D341Med (cell line): Measurements from ENCODE around the gene CSK.

Source experiments
- DNase-seq: peaks from one replicate; pipeline ENCODE4 v3.0.0; 2012; ENCODE audit warnings: low spot score

Gene CSK

DNA sequence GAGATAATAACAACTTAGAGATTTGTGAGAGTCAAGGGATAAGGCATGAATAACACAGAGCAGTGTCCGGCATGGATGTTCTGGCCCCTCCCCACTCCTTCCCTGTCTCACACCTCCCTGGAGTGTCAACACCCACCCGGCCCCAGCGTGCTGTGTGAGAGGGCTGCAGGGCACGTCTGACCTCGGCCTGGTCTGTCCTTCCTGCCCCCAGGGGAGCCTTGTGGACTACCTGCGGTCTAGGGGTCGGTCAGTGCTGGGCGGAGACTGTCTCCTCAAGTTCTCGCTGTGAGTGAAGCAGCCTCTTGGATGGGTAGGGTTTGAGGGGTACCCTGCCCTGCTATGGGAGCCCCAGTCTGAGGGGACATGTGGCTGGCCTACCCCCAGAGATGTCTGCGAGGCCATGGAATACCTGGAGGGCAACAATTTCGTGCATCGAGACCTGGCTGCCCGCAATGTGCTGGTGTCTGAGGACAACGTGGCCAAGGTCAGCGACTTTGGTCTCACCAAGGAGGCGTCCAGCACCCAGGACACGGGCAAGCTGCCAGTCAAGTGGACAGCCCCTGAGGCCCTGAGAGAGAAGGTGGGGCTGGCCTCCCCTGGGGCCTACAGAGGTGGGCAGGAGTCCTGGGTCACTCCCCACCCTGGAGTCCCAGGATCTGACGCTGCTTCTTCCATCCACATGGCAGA, 19.6 kb downstream of the CSK start:
- no peak for DNase-seq

- DNase-seq: no peak
Observed at GRCh38 chr15:74802290-74802689, 20.4 kb downstream of the CSK start.

- DNase-seq: no peak
Observed at GRCh38 chr15:74802862-74803447, 21.1 kb downstream of the CSK start.

DNA sequence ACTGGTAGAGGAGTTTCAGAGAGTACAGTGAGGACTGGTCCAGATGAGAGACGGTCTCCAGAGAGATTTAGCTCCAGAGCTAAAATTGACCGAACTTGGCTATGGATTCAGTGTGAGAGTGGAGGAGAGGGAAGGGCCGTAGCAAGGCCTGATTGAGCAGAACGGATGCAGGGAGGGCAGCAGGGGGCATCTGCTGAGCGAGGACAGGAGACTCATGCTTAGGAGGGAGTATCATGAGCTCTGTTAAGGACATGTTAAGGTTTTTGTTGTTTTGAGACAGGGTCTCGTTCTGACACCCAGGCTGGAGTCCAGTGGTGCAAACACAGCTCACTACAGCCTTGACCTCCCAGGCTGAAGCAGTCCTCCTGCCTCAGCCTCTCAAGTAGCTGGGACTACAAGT, 23.1 kb downstream of the CSK start:
- no peak for DNase-seq

DNA sequence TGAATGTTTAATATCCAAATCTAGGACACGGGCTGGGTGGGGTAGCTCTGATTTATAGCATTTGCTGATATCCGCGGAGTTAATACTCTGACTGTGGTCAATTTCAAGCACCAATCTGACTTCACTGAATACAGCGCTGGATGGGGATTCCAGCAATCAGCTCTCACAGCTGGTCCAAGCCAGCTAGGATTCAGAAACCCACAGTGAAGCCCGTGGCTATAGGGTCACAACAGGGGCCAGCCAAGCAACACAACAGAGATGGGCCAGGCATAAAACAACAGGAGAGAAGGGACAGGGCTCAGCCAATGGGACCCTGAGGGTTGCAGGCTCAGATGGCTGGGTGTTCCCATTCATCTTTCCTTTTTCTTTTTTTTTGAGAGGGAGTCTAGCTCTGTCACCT, 25.4 kb downstream of the CSK start:
- DNase-seq: no peak

GRCh38 chr15:74808078-74808839, 26.4 kb downstream of the CSK start:
- no peak for DNase-seq

GRCh38 chr15:74808840-74809229, 27.0 kb downstream of the CSK start:
- DNase-seq: no peak

- no peak for DNase-seq
Observed at GRCh38 chr15:74809242-74809641, 27.4 kb downstream of the CSK start.

DNA sequence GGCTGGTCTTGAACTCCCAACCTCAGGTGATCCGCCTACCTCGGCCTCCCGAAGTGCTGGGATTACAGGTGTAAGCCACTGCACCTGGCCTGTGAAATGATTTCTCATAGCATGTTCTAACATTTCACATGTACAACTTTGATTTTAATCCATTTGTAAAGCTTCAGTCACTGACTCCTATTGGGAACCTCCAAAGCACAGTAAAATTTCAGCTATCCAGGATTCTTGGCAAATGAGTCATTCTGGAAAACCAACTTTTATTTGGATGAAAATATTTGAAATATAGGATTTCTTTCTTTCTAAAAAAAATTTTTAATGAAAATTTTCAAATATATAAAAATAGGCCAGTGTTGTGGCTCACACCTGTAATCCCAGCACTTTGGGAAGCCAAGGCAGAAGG, 28.1 kb downstream of the CSK start:
- no peak for DNase-seq

DNA sequence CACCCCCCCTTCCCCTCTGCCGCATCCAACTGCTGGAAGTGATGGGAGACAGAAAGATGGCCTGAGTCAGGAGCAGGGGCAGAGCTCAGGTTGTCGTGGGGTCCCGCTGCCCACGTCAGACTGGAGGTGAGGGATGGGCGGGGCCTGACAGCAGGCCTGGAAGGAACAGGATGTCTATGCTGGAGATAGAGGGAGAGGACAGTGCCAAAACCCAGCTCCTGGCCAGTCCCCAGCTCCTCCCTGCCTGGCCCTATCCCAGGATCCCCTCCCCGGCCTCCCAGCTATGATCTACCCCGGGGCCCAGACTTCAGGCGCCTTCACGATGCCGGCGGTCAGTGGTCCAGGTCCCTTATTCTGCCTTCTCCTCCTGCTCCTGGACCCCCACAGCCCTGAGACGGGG, 30.7 kb downstream of the CSK start, which contains the start of gene LMAN1L:
TSS of gene LMAN1L (plus strand) at position 303 of the 400 bp plus-strand sequence. CDS start at position 323, 20 bp downstream.
- DNase-seq: no peak

- DNase-seq: peak; percentile 70
Observed at GRCh38 chr15:74815121-74815934, 33.4 kb downstream of the CSK start.

DNA sequence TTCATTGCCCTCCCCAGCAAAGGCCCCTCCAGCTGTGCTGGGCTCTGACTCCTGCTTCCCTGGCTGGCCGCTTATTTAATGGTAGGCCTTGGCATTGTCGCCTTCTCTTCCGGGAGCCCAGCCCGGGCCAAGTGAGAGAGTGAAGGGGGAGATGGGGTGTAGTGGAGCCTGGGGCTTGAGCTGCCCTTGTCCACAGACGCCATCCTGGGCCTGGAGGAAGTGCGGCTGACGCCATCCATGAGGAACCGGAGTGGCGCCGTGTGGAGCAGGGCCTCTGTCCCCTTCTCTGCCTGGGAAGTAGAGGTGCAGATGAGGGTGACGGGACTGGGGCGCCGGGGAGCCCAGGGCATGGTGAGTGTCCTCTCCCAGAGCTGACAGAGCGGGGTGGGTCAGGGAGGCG, 34.1 kb downstream of the CSK start:
- no peak for DNase-seq

DNA sequence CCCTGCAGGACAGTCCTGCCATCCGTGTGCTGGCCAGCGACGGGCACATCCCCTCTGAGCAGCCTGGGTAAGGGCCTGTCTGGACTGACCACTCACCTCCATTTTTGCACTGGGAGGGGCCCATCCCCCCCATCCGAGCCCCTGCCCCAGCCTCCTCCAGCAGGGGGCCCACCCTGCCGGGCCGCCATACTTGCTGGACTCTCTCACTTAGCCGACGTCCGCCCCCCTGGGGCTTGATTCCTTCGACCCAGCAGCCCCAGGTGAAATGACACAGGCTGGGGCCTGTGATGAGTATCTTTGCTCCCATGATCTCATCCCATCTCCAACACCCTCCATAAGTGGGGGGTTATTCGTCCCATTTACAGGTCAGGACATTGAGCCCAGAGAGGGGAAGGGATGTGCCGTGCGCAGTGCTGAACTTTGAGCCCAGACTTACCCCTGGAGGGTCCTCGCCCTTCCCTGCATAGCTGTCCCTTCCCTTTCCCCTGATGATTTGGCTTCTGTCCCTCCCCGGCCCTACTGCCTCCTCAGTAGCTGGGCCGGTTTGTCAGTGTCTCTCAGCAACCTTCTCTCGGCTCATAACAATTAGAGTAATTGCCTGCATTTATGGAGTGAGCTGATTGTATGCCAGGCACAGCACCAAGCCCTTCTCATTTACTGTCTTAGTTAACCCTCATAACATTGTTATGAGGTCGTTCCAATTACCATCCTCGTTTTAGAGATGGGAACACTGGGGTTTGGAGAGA, 34.9 kb downstream of the CSK start:
- no peak for DNase-seq

- DNase-seq: peak; percentile 60
Observed at GRCh38 chr15:74817370-74817737, 35.5 kb downstream of the CSK start.

DNA sequence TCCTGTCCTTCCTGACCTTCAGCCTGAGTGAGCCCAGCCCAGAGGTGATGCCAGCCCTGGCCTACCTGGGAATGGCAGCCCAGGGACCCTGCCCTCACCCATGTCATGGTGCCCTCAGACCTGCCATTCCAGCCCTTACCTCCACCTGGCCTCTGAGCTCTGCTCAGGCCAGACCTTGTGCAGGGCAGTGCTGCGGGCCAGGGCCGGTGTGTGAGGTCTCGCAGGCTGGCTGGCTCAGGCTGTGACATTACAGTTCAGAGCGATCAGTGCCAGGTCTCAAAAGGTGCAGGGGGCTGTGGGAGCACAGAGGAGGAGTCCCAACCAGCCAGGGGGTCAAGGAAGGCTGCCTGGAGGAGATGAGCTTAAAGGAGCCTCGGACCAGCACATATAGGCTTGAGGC, 38.2 kb downstream of the CSK start:
- no peak for DNase-seq

DNA sequence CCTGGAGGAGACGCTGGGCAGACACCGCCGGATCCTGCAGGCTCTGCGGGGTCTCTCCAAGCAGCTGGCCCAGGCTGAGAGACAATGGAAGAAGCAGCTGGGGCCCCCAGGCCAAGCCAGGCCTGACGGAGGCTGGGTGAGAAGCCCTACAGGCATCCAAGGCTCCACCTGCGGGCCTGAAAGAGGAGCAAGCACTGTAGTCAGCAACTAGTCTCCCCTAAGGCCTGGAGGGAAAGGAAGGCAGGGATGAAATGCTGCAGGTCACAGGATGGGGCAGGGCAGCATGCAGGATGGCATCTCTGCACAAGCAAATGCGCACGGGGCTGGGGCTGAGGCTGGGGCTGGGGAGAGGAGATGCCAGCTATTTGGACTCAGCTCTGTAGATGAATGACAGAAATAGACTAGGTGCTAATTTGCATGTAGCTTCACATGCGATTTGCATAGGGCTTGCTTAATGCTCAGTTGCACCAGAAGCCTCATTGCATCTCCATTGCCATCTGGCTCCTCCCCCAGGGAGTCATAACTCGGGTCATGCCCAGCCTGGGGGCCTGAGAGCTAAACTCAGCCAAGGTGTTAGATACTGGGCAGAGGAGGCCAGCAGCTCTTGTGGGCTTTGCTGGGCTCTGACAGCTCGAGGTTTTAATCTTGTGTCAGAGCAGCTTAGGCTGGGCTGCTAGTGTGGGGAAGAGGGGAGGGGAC, 39.4 kb downstream of the CSK start:
- DNase-seq: peak; percentile 81

DNA sequence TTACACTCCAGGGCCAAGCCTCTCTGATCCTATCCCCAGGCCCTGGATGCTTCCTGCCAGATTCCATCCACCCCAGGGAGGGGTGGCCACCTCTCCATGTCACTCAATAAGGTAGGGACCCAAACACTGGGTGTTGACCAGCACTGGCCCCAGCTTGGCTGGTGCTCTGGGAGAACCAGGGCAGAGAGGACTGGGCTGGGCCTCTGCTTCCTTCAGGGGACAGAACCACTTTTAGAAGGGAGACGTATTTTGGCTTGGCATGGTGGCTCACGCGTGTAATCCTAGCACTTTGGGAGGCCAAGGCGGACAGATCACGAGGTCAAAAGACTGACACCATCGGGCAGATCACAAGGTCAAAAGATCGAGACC, 39.9 kb downstream of the CSK start:
- no peak for DNase-seq

DNA sequence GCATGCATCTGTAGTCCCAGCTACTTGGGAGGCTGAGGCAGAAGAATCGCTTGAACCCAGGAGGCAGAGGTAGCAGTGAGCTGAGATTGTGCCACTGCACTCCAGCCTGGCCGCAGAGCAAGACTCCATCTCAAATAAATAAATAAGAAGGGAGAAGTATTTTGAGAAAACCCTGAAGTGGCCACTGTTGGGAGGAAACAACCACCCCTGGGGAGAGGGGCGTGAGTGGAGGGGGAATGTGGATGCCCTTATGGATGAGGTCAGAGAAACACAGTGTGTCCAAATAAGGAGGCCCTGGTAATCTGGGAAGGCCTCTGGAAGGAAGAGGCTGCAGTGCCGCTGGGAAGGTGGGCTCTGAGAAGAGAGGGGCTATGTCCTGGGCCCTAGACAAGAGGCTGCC, 40.4 kb downstream of the CSK start:
- no peak for DNase-seq

- no peak for DNase-seq
Observed at GRCh38 chr15:74823324-74823723, 41.4 kb downstream of the CSK start.

- no peak for DNase-seq
Observed at GRCh38 chr15:74824976-74825375, 43.1 kb downstream of the CSK start.

DNA sequence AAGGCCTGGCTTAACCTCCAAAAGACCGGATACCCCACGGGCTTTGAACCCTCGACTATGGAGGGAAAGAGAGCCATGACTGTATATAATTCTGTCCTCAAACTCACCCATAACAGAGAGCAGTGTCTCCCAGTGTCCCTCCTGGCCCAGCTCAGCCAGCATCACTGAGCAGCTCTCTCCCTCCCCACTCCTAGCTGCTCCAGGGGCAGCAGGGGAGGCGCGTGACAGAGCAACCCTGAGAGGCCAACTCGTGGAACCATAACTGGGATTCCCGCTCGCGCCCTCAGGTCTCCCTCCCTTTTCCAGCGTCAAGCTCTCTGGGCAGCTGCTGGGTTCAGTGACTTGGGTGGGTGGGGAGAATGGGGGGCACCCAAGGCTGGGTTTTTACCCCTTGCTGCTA, 44.0 kb downstream of the CSK start:
- no peak for DNase-seq
